HCT116 (cell line): ENCODE results near the gene MORN1.

Source experiments
- CTCF ChIP-seq, 3 experiments: fragments of 200-600 bp in 1 of 3; sonication (generic) in 1 of 3; IDR thresholded peaks in 2 of 3; conservative IDR thresholded peaks in 1 of 3; 2 replicates each; pipeline ENCODE4 v1.5.1; 2012 to 2017; ENCODE audit warnings: low read depth in 2 of 3, low read length in 2 of 3, antibody characterized with exemption in 1 of 3, borderline replicate concordance in 1 of 3, control low read depth in 1 of 3, mild to moderate bottlenecking in 1 of 3, mixed read lengths in 1 of 3, mixed run types in 1 of 3, moderate library complexity in 1 of 3; ENCODE audit not compliant: insufficient read depth in 1 of 3
- ELF1 ChIP-seq: IDR thresholded peaks from 2 replicates; pipeline ENCODE4 v1.6.1; 2012; ENCODE audit warnings: low read depth, borderline replicate concordance
- EZH2 ChIP-seq: fragments of 200-600 bp; sonication (generic); IDR thresholded peaks from 2 replicates; pipeline ENCODE4 v1.6.1; 2017; ENCODE audit warnings: antibody characterized with exemption, mixed run types
- POLR2A ChIP-seq: IDR thresholded peaks from 2 replicates; pipeline ENCODE4 v1.7.0; 2011; ENCODE audit warnings: borderline replicate concordance; ENCODE audit not compliant: insufficient read depth, insufficient read length; ENCODE audit errors: extremely low read depth
- SIN3A ChIP-seq: IDR thresholded peaks from 2 replicates; pipeline ENCODE4 v1.6.1; 2012; ENCODE audit warnings: low read depth
- TCF7L2 ChIP-seq: IDR thresholded peaks from 2 replicates; pipeline ENCODE4 v1.7.0; 2011; ENCODE audit warnings: borderline replicate concordance, inconsistent platforms; ENCODE audit not compliant: insufficient read depth, insufficient read length; ENCODE audit errors: extremely low read depth
- YY1 ChIP-seq: IDR thresholded peaks from 2 replicates; pipeline ENCODE4 v1.6.1; 2011; ENCODE audit warnings: low read length, low read depth, moderate library complexity, mild to moderate bottlenecking; ENCODE audit not compliant: insufficient replicate concordance; ENCODE audit errors: extremely low read depth

- no peak for TF ChIP-seq ELF1
- TF ChIP-seq EZH2: no peak
- TF ChIP-seq POLR2A: no peak
- TF ChIP-seq CTCF (IDR thresholded peaks at IDR 0.05 in 2 of 3, conservative IDR thresholded peaks at IDR 0.05 in 1 of 3; ENCODE audit: borderline replicate concordance in 1 of 3, insufficient read depth in 1 of 3, low read depth in 2 of 3, low read length in 2 of 3): no peak
- no peak for TF ChIP-seq SIN3A
- TF ChIP-seq TCF7L2: no peak
- TF ChIP-seq YY1: no peak
Measured at GRCh38 chr1:2330519-2331199, 60.7 kb downstream of the MORN1 start.
